Measurements from ENCODE around the gene EPS15. TPM values are rescaled to one million over a fixed set of nuclear protein-coding genes. Genes with fewer than 3 reads are reported as not detected.

EPS15 gene
- polyA plus RNA-seq, 1 donor (not counting 4 experiments of a cell fraction or from before 2014, with no cell fraction given): 33.2 TPM

DNA sequence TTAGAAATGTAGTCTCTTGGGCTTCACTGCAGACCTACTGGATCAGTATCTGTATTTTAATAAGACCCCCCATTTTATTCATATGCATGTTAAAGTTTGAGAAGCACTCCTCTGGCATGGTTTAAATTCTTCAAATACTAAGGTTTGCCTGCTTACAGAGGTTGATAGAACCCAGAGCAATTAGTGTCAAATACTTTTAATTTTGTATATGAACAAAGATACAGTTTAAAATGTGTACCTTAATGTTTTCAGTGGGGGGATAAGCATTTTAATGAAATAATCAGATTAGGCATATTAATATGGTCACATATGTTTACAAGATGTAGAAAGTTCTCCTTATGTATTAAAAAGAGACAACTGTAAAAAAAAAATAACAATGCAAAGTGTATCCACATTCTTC is 40.4 kb upstream of the EPS15 start:
- Histone ChIP-seq H3K4me3 (ENCODE audit: control insufficient read depth in 2 of 3, extremely low read depth in 1 of 3, insufficient read depth in 2 of 3, low read depth in 1 of 3, low read length in 3 of 3) (no peak overlapping the region), H3K4me1 (ENCODE audit: control insufficient read depth, extremely low read depth, insufficient read depth, low read length) (peaks cover 35% of the 10 kb centered on the region), H3K27ac (ENCODE audit: control insufficient read depth, insufficient read depth, low read length) (peak overlapping the region; percentile 85), H2AFZ (ENCODE audit: control insufficient read depth, low read length) (no peak overlapping the region), H3K4me2 (ENCODE audit: control insufficient read depth, extremely low read depth, insufficient read depth, low read depth, low read length) (peak overlapping the region; percentile 70), H3K27me3 (ENCODE audit: control insufficient read depth, extremely low read depth, insufficient read depth, low read length) (no peaks in the 10 kb centered on the region), H3K36me3 (ENCODE audit: control insufficient read depth in 2 of 2, extremely low read depth in 1 of 2, insufficient read depth in 2 of 2, low read length in 2 of 2) (no peaks in the 10 kb centered on the region), H3K9ac (ENCODE audit: control insufficient read depth, extremely low read depth, insufficient read depth, low read length) (no peak overlapping the region), H3K79me2 (ENCODE audit: control insufficient read depth, insufficient read depth, low read length) (no peaks in the 10 kb centered on the region), H3K9me1 (ENCODE audit: control insufficient read depth, extremely low read depth, insufficient read depth, low read length) (no peaks in the 10 kb centered on the region), H4K20me1 (ENCODE audit: control insufficient read depth, extremely low read depth, insufficient read depth, low read length) (no peaks in the 10 kb centered on the region), H3K9me3 (ENCODE audit: control insufficient read depth, low read depth, low read length) (no peaks in the 10 kb centered on the region)
- no peak for TF ChIP-seq EZH2 (IDR thresholded peaks at IDR 0.05; ENCODE audit: low read length)
- TF ChIP-seq CTCF (optimal IDR thresholded peaks at IDR 0.05 in 1 of 3, IDR thresholded peaks at IDR 0.05 in 1 of 3, conservative IDR thresholded peaks at IDR 0.05 in 1 of 3; ENCODE audit: extremely low read depth in 1 of 3, insufficient read depth in 2 of 3, low read length in 3 of 3): no peak
- FAIRE-seq (no peak), DNase-seq (ENCODE audit: low read depth, low spot score) (no peak)
- dilution Hi-C loops (cut with MboI; ENCODE audit: extremely low pct_ligation_motif_present, low sequenced_read_pairs): no loop called here

DNA sequence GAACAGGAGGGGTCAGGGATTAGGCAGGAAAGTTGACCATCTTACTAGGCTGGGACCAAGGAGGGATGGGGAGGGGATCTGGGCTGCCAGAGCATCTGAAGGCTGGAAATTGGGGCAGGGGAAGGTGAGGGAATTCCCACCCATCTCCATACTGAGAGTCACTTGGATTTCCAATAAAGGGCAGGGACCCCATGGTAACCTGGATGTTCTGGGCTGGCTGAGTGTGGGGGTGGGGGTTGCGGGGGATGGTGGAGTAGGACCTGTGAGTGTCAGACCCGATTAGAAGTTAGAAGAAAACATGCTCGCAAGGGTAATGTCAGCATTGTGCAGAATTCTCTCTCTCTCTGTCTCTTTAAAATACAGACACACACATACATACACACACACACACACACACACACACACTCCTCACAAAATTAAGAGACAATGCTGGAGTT is 40.0 kb upstream of the EPS15 start:
- H3K27me3 ChIP-seq (ENCODE audit: control insufficient read depth, extremely low read depth, insufficient read depth, low read length): no peaks in the 10 kb centered on the region
- peak overlapping the region; percentile 39 for H3K9ac ChIP-seq (ENCODE audit: control insufficient read depth, extremely low read depth, insufficient read depth, low read length)
- peak overlapping the region; percentile 70 for H3K4me2 ChIP-seq (ENCODE audit: control insufficient read depth, extremely low read depth, insufficient read depth, low read depth, low read length)
- peak overlapping the region in 2 of 3 experiments; percentile 10 to 16 for H3K4me3 ChIP-seq (ENCODE audit: control insufficient read depth in 2 of 3, extremely low read depth in 1 of 3, insufficient read depth in 2 of 3, low read depth in 1 of 3, low read length in 3 of 3)
- no peak overlapping the region for H2AFZ ChIP-seq (ENCODE audit: control insufficient read depth, low read length)
- no peaks in the 10 kb centered on the region for H3K36me3 ChIP-seq (ENCODE audit: control insufficient read depth in 2 of 2, extremely low read depth in 1 of 2, insufficient read depth in 2 of 2, low read length in 2 of 2)
- H3K4me1 ChIP-seq (ENCODE audit: control insufficient read depth, extremely low read depth, insufficient read depth, low read length): peaks cover 31% of the 10 kb centered on the region
- no peaks in the 10 kb centered on the region for H3K9me3 ChIP-seq (ENCODE audit: control insufficient read depth, low read depth, low read length)
- FAIRE-seq (no peak), DNase-seq (ENCODE audit: low read depth, low spot score) (no peak)
- no peak for TF ChIP-seq EZH2 (IDR thresholded peaks at IDR 0.05; ENCODE audit: low read length)
- TF ChIP-seq CTCF (optimal IDR thresholded peaks at IDR 0.05 in 1 of 3, IDR thresholded peaks at IDR 0.05 in 1 of 3, conservative IDR thresholded peaks at IDR 0.05 in 1 of 3; ENCODE audit: extremely low read depth in 1 of 3, insufficient read depth in 2 of 3, low read length in 3 of 3): no peak
- H4K20me1 ChIP-seq (ENCODE audit: control insufficient read depth, extremely low read depth, insufficient read depth, low read length): no peaks in the 10 kb centered on the region
- H3K27ac ChIP-seq (ENCODE audit: control insufficient read depth, insufficient read depth, low read length): peak overlapping the region; percentile 85
- no peaks in the 10 kb centered on the region for H3K79me2 ChIP-seq (ENCODE audit: control insufficient read depth, insufficient read depth, low read length)
- H3K9me1 ChIP-seq (ENCODE audit: control insufficient read depth, extremely low read depth, insufficient read depth, low read length): no peaks in the 10 kb centered on the region
- dilution Hi-C loops (cut with MboI; ENCODE audit: extremely low pct_ligation_motif_present, low sequenced_read_pairs): no loop called here

All from keratinocyte (primary cell).